Spleen (tissue), 11 donors: ENCODE data around the gene RFTN1. TPM values are rescaled to one million over a fixed set of nuclear protein-coding genes. Genes with fewer than 3 reads are reported as not detected.

Source experiments
- DNase-seq: peaks from one replicate; pipeline ENCODE4 v3.0.0-alpha.2; 2020
- H3K27ac ChIP-seq, 8 donors: fragments of 200-600 bp; sonication (generic) in 7 of 8; 1 replicate in 4 of 8; 2 replicates in 4 of 8; pipeline versions ENCODE4 v1.5.0 to v1.8.0; 2016 to 2021; ENCODE audit warnings: inconsistent platforms in 4 of 8, mild to moderate bottlenecking in 4 of 8, moderate library complexity in 1 of 8
- H3K27me3 ChIP-seq, 7 donors: fragments of 200-600 bp; sonication (generic) in 6 of 7; replicated peaks in 1 of 7; 1 replicate in 4 of 7; 2 replicates in 3 of 7; pipeline versions ENCODE4 v1.5.0 to v1.8.0; 2016 to 2021; ENCODE audit warnings: inconsistent platforms in 3 of 7, mild to moderate bottlenecking in 1 of 7
- H3K36me3 ChIP-seq, 6 donors: fragments of 200-600 bp; sonication (generic) in 5 of 6; 1 replicate in 4 of 6; 2 replicates in 2 of 6; pipeline versions ENCODE4 v1.5.0 to v1.8.0; 2016 to 2021; ENCODE audit warnings: inconsistent platforms in 2 of 6
- H3K4me1 ChIP-seq, 6 donors: fragments of 200-600 bp; sonication (generic) in 5 of 6; 1 replicate in 3 of 6; 2 replicates in 3 of 6; pipeline versions ENCODE4 v1.5.0 to v1.8.0; 2016 to 2021; ENCODE audit warnings: inconsistent platforms in 3 of 6
- H3K4me3 ChIP-seq, 8 donors: fragments of 200-600 bp; sonication (generic) in 7 of 8; 1 replicate in 4 of 8; 2 replicates in 4 of 8; pipeline versions ENCODE4 v1.5.0 to v1.8.0; 2016 to 2021; ENCODE audit warnings: inconsistent platforms in 4 of 8, mild to moderate bottlenecking in 4 of 8, moderate library complexity in 2 of 8
- H3K9me3 ChIP-seq, 8 donors: fragments of 200-600 bp; sonication (generic) in 7 of 8; 1 replicate in 4 of 8; 2 replicates in 4 of 8; pipeline versions ENCODE4 v1.5.0 to v1.8.0; 2016 to 2021; ENCODE audit warnings: inconsistent platforms in 4 of 8
- CTCF ChIP-seq, 11 experiments: fragments of 200-600 bp in 7 of 11; fragments of 450-650 bp in 4 of 11; sonication (generic) in 4 of 11; IDR thresholded peaks in 8 of 11; conservative IDR thresholded peaks in 3 of 11; 1 replicate in 7 of 11; 2 replicates in 4 of 11; pipeline versions ENCODE4 v1.4.0 to v1.8.0; 2016 to 2021; ENCODE audit warnings: antibody characterized with exemption in 11 of 11, inconsistent platforms in 4 of 11, mild to moderate bottlenecking in 1 of 11
- POLR2A ChIP-seq, 3 donors: fragments of 450-650 bp; IDR thresholded peaks; one replicate each; pipeline ENCODE4 v1.5.1; 2017; ENCODE audit warnings: antibody characterized with exemption in 3 of 3, mild to moderate bottlenecking in 1 of 3
- POLR2AphosphoS5 ChIP-seq, 3 donors: sonication (generic); formaldehyde crosslinking; IDR thresholded peaks; one replicate each; pipeline ENCODE4 v1.5.1; 2017; ENCODE audit warnings: antibody characterized with exemption in 3 of 3
- WGBS, 5 donors: extraction: QIAGEN DNeasy Blood & Tissue Kit in 3 of 5; methylation state at CpG; one replicate each; pipeline versions ENCODE4 v1.1.5 to v1.1.7; 2013 to 2018; 5-methylcytosine and 5-hydroxymethylcytosine counted together
- intact Hi-C: fragments of 100-400 bp; cut with DNase I; formaldehyde crosslinking; loops from one replicate; pipeline ENCODE4 v1.15.0; 2023; ENCODE audit warnings: low total_unique reads
- polyA plus RNA-seq, 3 donors: library from polyadenylated mRNA; stranded (reverse); fragments of 200-250 nt; gene quantifications; one replicate each; pipeline ENCODE4 v1.2.1, GENCODE V29; 2013
- total RNA-seq, 7 donors: library from RNA; depleted of rRNA in 3 of 7; stranded (reverse); fragments of >200 nt in 3 of 7; fragmentation: NEBNext Ultra II Directional in 4 of 7; extraction: Animal tissue kit (Norgen Biotek cat#: 25700) in 4 of 7; gene quantifications; one replicate each; pipeline versions ENCODE4 v1.1.0 to v1.2.1, GENCODE V29; 2016 to 2021
- donor health status: healthy with polysubstance abuse.
- donor health status: DM: no; HTN: no; CAD: no; lungs with moderate emphysema.
- donor health status: DM: no; HTN: no; CAD: no.
- donor health status: Bipolar disorder and iron deficiency.
- donor health status: healthy.
- donor health status: DM: no; HTN: no; CAD: no.
- donor health status: DM: yes; HTN: yes; CAD: no.

RFTN1 gene
- total and polyA plus RNA-seq, 10 donors: 30.4 to 106 (median 75.3) TPM

GRCh38 chr3:16304061-16305010, 209.2 kb downstream of the RFTN1 start:
- TF ChIP-seq CTCF (IDR thresholded peaks at IDR 0.05 in 8 of 11, conservative IDR thresholded peaks at IDR 0.05 in 3 of 11) (no peak), POLR2A (IDR thresholded peaks at IDR 0.05) (no peak), POLR2AphosphoS5 (IDR thresholded peaks at IDR 0.05) (no peak)
- peaks cover 23 to 98% (median 49%) of the 10 kb centered on the region in 6 donors for H3K4me1 ChIP-seq
- intact Hi-C loops: no loop called here
- peak overlapping the region in 7 of 8 donors; percentile 10 to 88 (median 27) for H3K27ac ChIP-seq
- no peaks in the 10 kb centered on the region for H3K9me3 ChIP-seq
- no peaks in the 10 kb centered on the region for H3K27me3 ChIP-seq
- WGBS, 5 donors: 86 to 93% (median 87%) methylated on average over 2 of the region's 2 CpGs
- H3K4me3 ChIP-seq: no peak overlapping the region
- H3K36me3 ChIP-seq: peaks cover 0 to 82% (median 5%) of the 10 kb centered on the region in 6 donors
- no peak for DNase-seq

- Histone ChIP-seq H3K4me1 (peaks cover 23 to 100% (median 49%) of the 10 kb centered on the region in 6 donors), H3K4me3 (no peak overlapping the region), H3K36me3 (peaks cover 0 to 84% (median 5%) of the 10 kb centered on the region in 6 donors), H3K27ac (peak overlapping the region; percentile 3 to 88 (median 34)), H3K27me3 (no peaks in the 10 kb centered on the region), H3K9me3 (no peaks in the 10 kb centered on the region)
- TF ChIP-seq CTCF (IDR thresholded peaks at IDR 0.05 in 8 of 11, conservative IDR thresholded peaks at IDR 0.05 in 3 of 11) (no peak), POLR2A (IDR thresholded peaks at IDR 0.05) (no peak), POLR2AphosphoS5 (IDR thresholded peaks at IDR 0.05) (no peak)
- 47 to 65% (median 58%) methylated on average over 2 of the region's 2 CpGs for WGBS, 5 donors
- intact Hi-C loops: no loop called here
- no peak for DNase-seq
Observed at GRCh38 chr3:16303037-16303575, 210.4 kb downstream of the RFTN1 start.

- TF ChIP-seq POLR2AphosphoS5 (IDR thresholded peaks at IDR 0.05) (no peak), POLR2A (IDR thresholded peaks at IDR 0.05) (no peak), CTCF (IDR thresholded peaks at IDR 0.05 in 8 of 11, conservative IDR thresholded peaks at IDR 0.05 in 3 of 11) (no peak)
- Histone ChIP-seq H3K4me3 (peak overlapping the region in 4 of 8 donors; percentile 1 to 49 (median 8)), H3K4me1 (peaks cover 23 to 100% (median 49%) of the 10 kb centered on the region in 6 donors), H3K27me3 (no peaks in the 10 kb centered on the region), H3K9me3 (no peaks in the 10 kb centered on the region), H3K36me3 (peaks cover 0 to 86% (median 5%) of the 10 kb centered on the region in 6 donors), H3K27ac (peak overlapping the region in 7 of 8 donors; percentile 27 to 88 (median 76))
- WGBS, 5 donors: 63 to 77% (median 69%) methylated on average over 6 of the region's 6 CpGs
- intact Hi-C loops: no loop called here
- DNase-seq: no peak
Observed at GRCh38 chr3:16302082-16302631, 211.3 kb downstream of the RFTN1 start.
